ENCODE results near the gene MALL. TPM values are rescaled to one million over a fixed set of nuclear protein-coding genes. Genes with fewer than 3 reads are reported as not detected.
"Not testable (repeated sequence)": the region's sequence is repeated elsewhere in the genome, so short reads cannot be mapped to it uniquely, and the experiment has no call there.

Gene MALL
- total RNA-seq, 2 donors from 2014 or later, result 14.0 to 39.1 TPM

GRCh38 chr2:110124038-110124825 is 8.6 kb upstream of the MALL start:
- no peak for DNase-seq
- intact Hi-C loops (cut with DNase I), result no loop called here
- no peak for ATAC-seq

- ATAC-seq (no peak), DNase-seq (no peak)
- intact Hi-C loops (cut with DNase I), result no loop called here
Measured at GRCh38 chr2:110121592-110121991, 6.0 kb upstream of the MALL start.

- ATAC-seq, result no peak
- intact Hi-C loops (cut with DNase I), result no loop called here
- DNase-seq, result no peak
Measured at GRCh38 chr2:110121052-110121334, 5.4 kb upstream of the MALL start.

GRCh38 chr2:110120171-110121051 is 4.8 kb upstream of the MALL start:
- DNase-seq (no peak), ATAC-seq (no peak)
- intact Hi-C loops (cut with DNase I), result no loop called here

GRCh38 chr2:110116033-110116710 is 550 bp upstream of the MALL start:
- peak; percentile 81 to 87 for ATAC-seq
- peak; percentile 77 for DNase-seq
- intact Hi-C loops (cut with DNase I), result loop anchor here in 1 of 2 donors (5.0 kb wide), 1 partner anchor 36 kb away; no protein-coding TSS in a partner anchor

GRCh38 chr2:110114831-110115255 is 779 bp downstream of the MALL start:
- ATAC-seq (peak; percentile 5 to 10), DNase-seq (no peak)
- intact Hi-C loops (cut with DNase I), result loop anchor here in 1 of 2 donors (5.0 kb wide), 1 partner anchor 37 kb away; no protein-coding TSS in a partner anchor

GRCh38 chr2:110113961-110114591 is 1.5 kb downstream of the MALL start:
- ATAC-seq (peak in 1 of 2 donors; percentile 24), DNase-seq (peak; percentile 65)
- intact Hi-C loops (cut with DNase I), result no loop called here

GRCh38 chr2:110108291-110108690 is 7.3 kb downstream of the MALL start:
- DNase-seq; intact Hi-C loops (cut with DNase I); ATAC-seq: not testable (repeated sequence)

- no peak for DNase-seq
- intact Hi-C loops (cut with DNase I), result no loop called here
- no peak for ATAC-seq
Measured at GRCh38 chr2:110107092-110108079, 8.2 kb downstream of the MALL start.

GRCh38 chr2:110106642-110107041 is 9.0 kb downstream of the MALL start:
- DNase-seq, result no peak
- no peak for ATAC-seq
- intact Hi-C loops (cut with DNase I), result no loop called here

GRCh38 chr2:110105608-110106467 is 9.8 kb downstream of the MALL start:
- no peak for DNase-seq
- no peak for ATAC-seq
- intact Hi-C loops (cut with DNase I), result no loop called here

GRCh38 chr2:110105183-110105582 is 10.4 kb downstream of the MALL start:
- ATAC-seq, result no peak
- no peak for DNase-seq
- intact Hi-C loops (cut with DNase I), result no loop called here

GRCh38 chr2:110104025-110104771 is 11.4 kb downstream of the MALL start:
- intact Hi-C loops (cut with DNase I), result no loop called here
- ATAC-seq, result no peak
- no peak for DNase-seq

- DNase-seq, result no peak
- ATAC-seq, result no peak
- intact Hi-C loops (cut with DNase I), result no loop called here
Measured at GRCh38 chr2:110103061-110103961, 12.3 kb downstream of the MALL start.

Data from left cardiac atrium (tissue), 4 donors.